B cell (primary cell): ENCODE measurements around the gene CYP26B1. TPM values are rescaled to one million over a fixed set of nuclear protein-coding genes. Genes with fewer than 3 reads are reported as not detected.

Experiments used
- ATAC-seq: fragments of 200-7000 bp; cut with Tn5 transposase; one replicate; pipeline ENCODE4 v1.10.0; 2021; ENCODE audit warnings: low read depth, mild to moderate bottlenecking, moderate number of reproducible peaks, moderate library complexity
- CTCF ChIA-PET: fragments of 350-600 bp; sonication (Branson Sonifier 250); formaldehyde crosslinking; loops from one replicate; lab custom pipeline; 2021; ENCODE audit warnings: antibody characterized with exemption, inconsistent platforms; lab: Charles Lee
- POLR2A ChIA-PET: fragments of 350-600 bp; sonication (Branson Sonifier 250); formaldehyde crosslinking; loops from one replicate; lab custom pipeline; 2021; ENCODE audit warnings: antibody characterized with exemption; lab: Charles Lee
- DNase-seq: peaks from one replicate; pipeline ENCODE4 v3.0.0; 2013
- H2AFZ ChIP-seq: 2 replicates; pipeline ENCODE4 v1.6.1; 2012; ENCODE audit warnings: mild to moderate bottlenecking, low read depth, low read length; ENCODE audit not compliant: insufficient read depth, poor library complexity, severe bottlenecking
- H3K27ac ChIP-seq, 2 donors: 1 replicate in 1 of 2; 2 replicates in 1 of 2; pipeline ENCODE4 v1.5.1; 2012 to 2013; ENCODE audit warnings: low read length in 2 of 2, mild to moderate bottlenecking in 2 of 2, moderate library complexity in 1 of 2
- H3K27me3 ChIP-seq, 4 experiments: fragments of 200-600 bp in 1 of 4; sonication (generic) in 1 of 4; replicated peaks in 1 of 4; 1 replicate in 2 of 4; 2 replicates in 2 of 4; pipeline versions ENCODE4 v1.6.1 to v1.7.0; 2013 to 2016; ENCODE audit warnings: low read length in 3 of 4, mild to moderate bottlenecking in 2 of 4, mixed read lengths in 1 of 4, moderate library complexity in 1 of 4; ENCODE audit not compliant: insufficient read depth in 4 of 4, control insufficient read depth in 3 of 4; ENCODE audit errors: control extremely low read depth in 1 of 4
- H3K36me3 ChIP-seq, 2 experiments: replicated peaks in 1 of 2; 1 replicate in 1 of 2; 2 replicates in 1 of 2; pipeline versions ENCODE4 v1.6.1 to v1.7.1; 2013; ENCODE audit warnings: low read length in 1 of 2; ENCODE audit not compliant: insufficient read depth in 2 of 2, control insufficient read depth in 1 of 2; ENCODE audit errors: control extremely low read depth in 1 of 2, extremely low read depth in 1 of 2
- H3K4me1 ChIP-seq, 2 donors: fragments of 200-600 bp in 1 of 2; sonication (generic) in 1 of 2; 1 replicate in 1 of 2; 2 replicates in 1 of 2; pipeline versions ENCODE4 v1.5.1 to v1.6.1; 2013 to 2017; ENCODE audit warnings: low read length in 2 of 2; ENCODE audit not compliant: control insufficient read depth in 2 of 2, insufficient read depth in 2 of 2
- H3K4me2 ChIP-seq: replicated peaks from 2 replicates; pipeline ENCODE3; 2012; ENCODE audit warnings: mild to moderate bottlenecking, low read depth, low read length; ENCODE audit not compliant: poor library complexity, severe bottlenecking
- H3K4me3 ChIP-seq, 5 experiments: fragments of 200-600 bp in 1 of 5; sonication (generic) in 1 of 5; 1 replicate in 3 of 5; 2 replicates in 2 of 5; pipeline versions ENCODE4 v1.5.1 to v1.7.0; 2011 to 2016; ENCODE audit warnings: low read length in 4 of 5, mild to moderate bottlenecking in 4 of 5, low read depth in 2 of 5, control low read depth in 1 of 5, moderate library complexity in 1 of 5; ENCODE audit not compliant: insufficient read depth in 1 of 5; ENCODE audit errors: control extremely low read depth in 1 of 5, extremely low read depth in 1 of 5
- H3K79me2 ChIP-seq: fragments of 200-600 bp; sonication (generic); one replicate; pipeline ENCODE4 v1.6.0; 2016; ENCODE audit warnings: low read length; ENCODE audit not compliant: control insufficient read depth, insufficient read depth
- H3K9ac ChIP-seq: fragments of 200-600 bp; sonication (generic); 2 replicates; pipeline ENCODE4 v1.6.1; 2017; ENCODE audit warnings: mild to moderate bottlenecking, low read length, moderate library complexity
- H3K9me3 ChIP-seq, 3 donors: one replicate each; pipeline versions ENCODE4 v1.6.1 to v1.7.1; 2013; ENCODE audit warnings: low read length in 2 of 3; ENCODE audit not compliant: control insufficient read depth in 2 of 3, insufficient read depth in 1 of 3; ENCODE audit errors: control extremely low read depth in 1 of 3
- H4K20me1 ChIP-seq: 2 replicates; pipeline ENCODE4 v1.6.0; 2012; ENCODE audit warnings: mild to moderate bottlenecking, low read length; ENCODE audit not compliant: insufficient read depth, control insufficient read depth, poor library complexity, severe bottlenecking
- H3K27ac Mint-ChIP-seq: one replicate; pipeline ENCODE4 v1.8.0; 2021; ENCODE audit warnings: mixed read lengths
- H3K27me3 Mint-ChIP-seq: one replicate; pipeline ENCODE4 v1.8.0; 2021; ENCODE audit warnings: mixed read lengths
- H3K4me1 Mint-ChIP-seq: one replicate; pipeline ENCODE4 v1.8.0; 2021; ENCODE audit warnings: mixed read lengths
- H3K4me3 Mint-ChIP-seq: one replicate; pipeline ENCODE4 v1.8.0; 2021; ENCODE audit warnings: mixed read lengths
- H3K9me3 Mint-ChIP-seq: one replicate; pipeline ENCODE4 v1.8.0; 2022; ENCODE audit warnings: mixed read lengths; ENCODE audit not compliant: insufficient read depth
- EZH2 ChIP-seq: IDR thresholded peaks from 2 replicates; pipeline ENCODE4 v1.6.1; 2012; ENCODE audit warnings: borderline replicate concordance, low read depth, mild to moderate bottlenecking, moderate library complexity, low read length; ENCODE audit not compliant: insufficient read depth, poor library complexity, severe bottlenecking
- WGBS: methylation state at CpG from one replicate; pipeline ENCODE4 v1.1.5; 2013; ENCODE audit warnings: missing lambda C conversion rate; ENCODE audit not compliant: insufficient coverage; 5-methylcytosine and 5-hydroxymethylcytosine counted together
- intact Hi-C: fragments of 100-400 bp; cut with micrococcal nuclease; formaldehyde crosslinking; loops from one replicate; pipeline ENCODE4 v1.10.0; 2022
- polyA plus RNA-seq: library from polyadenylated mRNA; depleted of rRNA; stranded (reverse); fragments of >200 nt; gene quantifications from 2 replicates; pipeline ENCODE4 v1.2.3, GENCODE V29; 2012
- total RNA-seq, 2 donors: library from RNA; stranded (reverse); fragments of 120-200 nt in 1 of 2; gene quantifications; 1 replicate in 1 of 2; 2 replicates in 1 of 2; pipeline versions ENCODE4 v1.2.3 to v1.2.4, GENCODE V29; 2013 to 2022
- TF ChIP-seq, protein P1 (sequence below): fragments of 200-600 bp; IDR thresholded peaks from one replicate; pipeline ENCODE4 v1.8.0; 2022; ENCODE audit warnings: antibody characterized with exemption, mild to moderate bottlenecking

CYP26B1 gene
- total and polyA plus RNA-seq, 2 donors (not counting 1 experiment from before 2014, with no cell fraction given): not detected

DNA sequence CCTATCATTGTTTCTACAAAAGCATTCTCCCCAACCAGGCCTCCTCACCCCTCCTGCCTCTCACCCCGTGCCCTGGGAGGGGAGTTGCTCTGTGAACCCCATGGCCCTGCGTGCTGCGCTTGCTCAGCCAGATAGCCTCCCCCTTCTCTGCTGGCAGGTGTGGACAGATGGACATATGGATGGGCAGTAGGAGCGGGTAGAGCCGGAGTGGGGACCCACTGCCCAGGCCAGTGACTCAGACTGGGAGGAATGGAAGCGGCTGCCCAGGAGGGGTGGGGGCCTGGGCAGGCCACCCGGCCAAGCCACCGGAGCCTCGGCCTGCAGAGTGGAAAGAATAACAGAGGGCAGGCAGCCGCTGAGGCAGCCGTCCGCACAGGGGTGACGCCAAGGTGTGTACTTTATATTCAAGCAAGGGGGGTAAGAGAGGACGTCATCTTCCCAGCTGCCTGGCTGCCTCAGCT lies 8.7 kb downstream of the CYP26B1 start:
- Histone ChIP-seq H3K4me3 (no peak overlapping the region), H3K4me1 (peaks cover 0 to 6% of the 10 kb centered on the region in 2 donors), H3K9ac (no peak overlapping the region), H3K36me3 (no peaks in the 10 kb centered on the region), H3K27ac (no peak overlapping the region), H3K4me2 (no peak overlapping the region), H3K79me2 (no peaks in the 10 kb centered on the region), H3K27me3 (peaks cover 0 to 17% (median 5%) of the 10 kb centered on the region in 4 experiments), H2AFZ (no peak overlapping the region), H4K20me1 (no peaks in the 10 kb centered on the region), H3K9me3 (peaks cover 0 to 6% (median 0%) of the 10 kb centered on the region in 3 donors)
- WGBS: 92% methylated on average over 13 of the region's 14 CpGs
- no peak for DNase-seq
- POLR2A ChIA-PET: no interaction called here
- H3K4me1 Mint-ChIP-seq: peaks cover 4% of the 10 kb centered on the region
- CTCF ChIA-PET: no interaction called here
- ATAC-seq: no peak
- TF ChIP-seq EZH2: no peak
- TF ChIP-seq, protein P1, sequence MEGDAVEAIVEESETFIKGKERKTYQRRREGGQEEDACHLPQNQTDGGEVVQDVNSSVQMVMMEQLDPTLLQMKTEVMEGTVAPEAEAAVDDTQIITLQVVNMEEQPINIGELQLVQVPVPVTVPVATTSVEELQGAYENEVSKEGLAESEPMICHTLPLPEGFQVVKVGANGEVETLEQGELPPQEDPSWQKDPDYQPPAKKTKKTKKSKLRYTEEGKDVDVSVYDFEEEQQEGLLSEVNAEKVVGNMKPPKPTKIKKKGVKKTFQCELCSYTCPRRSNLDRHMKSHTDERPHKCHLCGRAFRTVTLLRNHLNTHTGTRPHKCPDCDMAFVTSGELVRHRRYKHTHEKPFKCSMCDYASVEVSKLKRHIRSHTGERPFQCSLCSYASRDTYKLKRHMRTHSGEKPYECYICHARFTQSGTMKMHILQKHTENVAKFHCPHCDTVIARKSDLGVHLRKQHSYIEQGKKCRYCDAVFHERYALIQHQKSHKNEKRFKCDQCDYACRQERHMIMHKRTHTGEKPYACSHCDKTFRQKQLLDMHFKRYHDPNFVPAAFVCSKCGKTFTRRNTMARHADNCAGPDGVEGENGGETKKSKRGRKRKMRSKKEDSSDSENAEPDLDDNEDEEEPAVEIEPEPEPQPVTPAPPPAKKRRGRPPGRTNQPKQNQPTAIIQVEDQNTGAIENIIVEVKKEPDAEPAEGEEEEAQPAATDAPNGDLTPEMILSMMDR: no peak
- intact Hi-C loops: no loop called here
- no peak overlapping the region for H3K4me3 Mint-ChIP-seq
- H3K27me3 Mint-ChIP-seq: peaks cover 13% of the 10 kb centered on the region
- no peaks in the 10 kb centered on the region for H3K9me3 Mint-ChIP-seq
- no peak overlapping the region for H3K27ac Mint-ChIP-seq

DNA sequence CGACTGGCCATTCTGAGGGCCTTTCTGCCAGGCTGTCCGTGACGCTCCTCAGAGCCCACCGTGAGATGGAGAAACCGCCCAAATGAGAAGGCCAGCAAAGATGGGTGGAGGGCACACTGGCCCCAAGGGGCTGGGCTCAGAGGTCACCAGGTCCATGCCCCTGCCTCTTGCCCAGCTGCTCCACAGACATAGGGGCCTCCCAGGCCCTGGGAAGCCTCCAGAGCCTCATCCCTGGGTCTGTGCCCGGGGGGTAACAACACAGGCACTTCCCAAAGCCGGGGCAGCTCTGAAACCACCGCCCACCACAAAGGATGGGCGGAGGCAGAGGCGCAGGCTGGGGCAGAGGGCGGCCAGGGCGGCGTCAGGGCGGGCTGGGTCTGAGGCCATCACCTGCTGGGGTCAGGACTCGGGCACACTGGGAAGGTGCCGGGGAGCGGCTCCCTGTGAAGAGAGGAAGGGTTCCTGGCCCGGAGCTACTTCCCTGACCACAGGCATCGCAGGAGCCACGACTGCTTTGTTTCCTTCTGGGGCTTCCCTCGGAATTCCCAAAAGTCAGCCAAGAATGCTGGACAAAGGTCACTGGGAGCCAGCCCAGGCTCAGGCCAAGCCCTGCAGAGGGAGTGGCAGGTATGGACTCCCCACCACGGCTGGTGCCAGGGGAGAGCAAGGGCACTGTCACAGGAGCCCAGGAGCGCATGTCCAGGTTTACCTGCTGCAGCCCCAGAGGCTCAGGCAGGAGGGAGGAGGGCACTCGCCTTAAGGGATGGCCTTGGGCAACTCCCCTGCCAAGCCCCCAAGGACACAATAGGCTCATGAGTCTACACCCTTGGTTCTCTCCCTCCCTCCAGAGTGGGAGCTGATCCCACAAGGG lies 9.4 kb downstream of the CYP26B1 start:
- POLR2A ChIA-PET: no interaction called here
- H3K27ac Mint-ChIP-seq: no peak overlapping the region
- H3K79me2 ChIP-seq: no peaks in the 10 kb centered on the region
- H3K9me3 Mint-ChIP-seq: no peaks in the 10 kb centered on the region
- CTCF ChIA-PET: no interaction called here
- no peaks in the 10 kb centered on the region for H3K4me1 ChIP-seq
- no peaks in the 10 kb centered on the region for H3K4me1 Mint-ChIP-seq
- no peak for ATAC-seq
- no peaks in the 10 kb centered on the region for H4K20me1 ChIP-seq
- H3K4me3 ChIP-seq: no peak overlapping the region
- peaks cover 0 to 10% (median 2%) of the 10 kb centered on the region in 4 experiments for H3K27me3 ChIP-seq
- WGBS: 82% methylated on average over 23 of the region's 24 CpGs
- no peak overlapping the region for H3K4me3 Mint-ChIP-seq
- no peaks in the 10 kb centered on the region for H3K36me3 ChIP-seq
- TF ChIP-seq EZH2: no peak
- TF ChIP-seq, protein P1: no peak
- peaks cover 8% of the 10 kb centered on the region for H3K27me3 Mint-ChIP-seq
- H3K4me2 ChIP-seq: no peak overlapping the region
- no peaks in the 10 kb centered on the region for H3K9me3 ChIP-seq
- no peak overlapping the region for H3K9ac ChIP-seq
- no peak overlapping the region for H3K27ac ChIP-seq
- DNase-seq: no peak
- H2AFZ ChIP-seq: no peak overlapping the region
- intact Hi-C loops: no loop called here
